Spleen (tissue), 11 donors: ENCODE measurements around the gene HOXA6. TPM values are rescaled to one million over a fixed set of nuclear protein-coding genes. Genes with fewer than 3 reads are reported as not detected.
A peak's percentile ranks its signal among the peaks of the same experiment; 100 is the strongest.

ENCODE experiments used
- DNase-seq: peaks from one replicate; pipeline ENCODE4 v3.0.0-alpha.2; 2020
- H3K27ac ChIP-seq, 8 donors: fragments of 200-600 bp; sonication (generic) in 7 of 8; 1 replicate in 4 of 8; 2 replicates in 4 of 8; pipeline versions ENCODE4 v1.5.0 to v1.8.0; 2016 to 2021; ENCODE audit warnings: inconsistent platforms in 4 of 8, mild to moderate bottlenecking in 4 of 8, moderate library complexity in 1 of 8
- H3K27me3 ChIP-seq, 7 donors: fragments of 200-600 bp; sonication (generic) in 6 of 7; replicated peaks in 1 of 7; 1 replicate in 4 of 7; 2 replicates in 3 of 7; pipeline versions ENCODE4 v1.5.0 to v1.8.0; 2016 to 2021; ENCODE audit warnings: inconsistent platforms in 3 of 7, mild to moderate bottlenecking in 1 of 7
- H3K36me3 ChIP-seq, 6 donors: fragments of 200-600 bp; sonication (generic) in 5 of 6; 1 replicate in 4 of 6; 2 replicates in 2 of 6; pipeline versions ENCODE4 v1.5.0 to v1.8.0; 2016 to 2021; ENCODE audit warnings: inconsistent platforms in 2 of 6
- H3K4me1 ChIP-seq, 6 donors: fragments of 200-600 bp; sonication (generic) in 5 of 6; 1 replicate in 3 of 6; 2 replicates in 3 of 6; pipeline versions ENCODE4 v1.5.0 to v1.8.0; 2016 to 2021; ENCODE audit warnings: inconsistent platforms in 3 of 6
- H3K4me3 ChIP-seq, 8 donors: fragments of 200-600 bp; sonication (generic) in 7 of 8; 1 replicate in 4 of 8; 2 replicates in 4 of 8; pipeline versions ENCODE4 v1.5.0 to v1.8.0; 2016 to 2021; ENCODE audit warnings: inconsistent platforms in 4 of 8, mild to moderate bottlenecking in 4 of 8, moderate library complexity in 2 of 8
- H3K9me3 ChIP-seq, 8 donors: fragments of 200-600 bp; sonication (generic) in 7 of 8; 1 replicate in 4 of 8; 2 replicates in 4 of 8; pipeline versions ENCODE4 v1.5.0 to v1.8.0; 2016 to 2021; ENCODE audit warnings: inconsistent platforms in 4 of 8
- POLR2A ChIP-seq, 3 donors: fragments of 450-650 bp; IDR thresholded peaks; one replicate each; pipeline ENCODE4 v1.5.1; 2017; ENCODE audit warnings: antibody characterized with exemption in 3 of 3, mild to moderate bottlenecking in 1 of 3
- POLR2AphosphoS5 ChIP-seq, 3 donors: sonication (generic); formaldehyde crosslinking; IDR thresholded peaks; one replicate each; pipeline ENCODE4 v1.5.1; 2017; ENCODE audit warnings: antibody characterized with exemption in 3 of 3
- WGBS, 5 donors: extraction: QIAGEN DNeasy Blood & Tissue Kit in 3 of 5; methylation state at CpG; one replicate each; pipeline versions ENCODE4 v1.1.5 to v1.1.7; 2013 to 2018; 5-methylcytosine and 5-hydroxymethylcytosine counted together
- intact Hi-C: fragments of 100-400 bp; cut with DNase I; formaldehyde crosslinking; loops from one replicate; pipeline ENCODE4 v1.15.0; 2023; ENCODE audit warnings: low total_unique reads
- polyA plus RNA-seq, 3 donors: library from polyadenylated mRNA; stranded (reverse); fragments of 200-250 nt; gene quantifications; one replicate each; pipeline ENCODE4 v1.2.1, GENCODE V29; 2013
- total RNA-seq, 7 donors: library from RNA; depleted of rRNA in 3 of 7; stranded (reverse); fragments of >200 nt in 3 of 7; fragmentation: NEBNext Ultra II Directional in 4 of 7; extraction: Animal tissue kit (Norgen Biotek cat#: 25700) in 4 of 7; gene quantifications; one replicate each; pipeline versions ENCODE4 v1.1.0 to v1.2.1, GENCODE V29; 2016 to 2021
- TF ChIP-seq, protein P1 (sequence below), 11 experiments: fragments of 200-600 bp in 7 of 11; fragments of 450-650 bp in 4 of 11; sonication (generic) in 4 of 11; IDR thresholded peaks in 8 of 11; conservative IDR thresholded peaks in 3 of 11; 1 replicate in 7 of 11; 2 replicates in 4 of 11; pipeline versions ENCODE4 v1.4.0 to v1.8.0; 2016 to 2021; ENCODE audit warnings: antibody characterized with exemption in 11 of 11, inconsistent platforms in 4 of 11, mild to moderate bottlenecking in 1 of 11
- donor health status: healthy with polysubstance abuse.
- donor health status: DM: no; HTN: no; CAD: no; lungs with moderate emphysema.
- donor health status: DM: no; HTN: no; CAD: no.
- donor health status: Bipolar disorder and iron deficiency.
- donor health status: healthy.
- donor health status: DM: no; HTN: no; CAD: no.
- donor health status: DM: yes; HTN: yes; CAD: no.

The HOXA6 gene
- total and polyA plus RNA-seq, 10 donors, result 0.26 to 2.0 (median 1.2) TPM; not detected in 2

DNA sequence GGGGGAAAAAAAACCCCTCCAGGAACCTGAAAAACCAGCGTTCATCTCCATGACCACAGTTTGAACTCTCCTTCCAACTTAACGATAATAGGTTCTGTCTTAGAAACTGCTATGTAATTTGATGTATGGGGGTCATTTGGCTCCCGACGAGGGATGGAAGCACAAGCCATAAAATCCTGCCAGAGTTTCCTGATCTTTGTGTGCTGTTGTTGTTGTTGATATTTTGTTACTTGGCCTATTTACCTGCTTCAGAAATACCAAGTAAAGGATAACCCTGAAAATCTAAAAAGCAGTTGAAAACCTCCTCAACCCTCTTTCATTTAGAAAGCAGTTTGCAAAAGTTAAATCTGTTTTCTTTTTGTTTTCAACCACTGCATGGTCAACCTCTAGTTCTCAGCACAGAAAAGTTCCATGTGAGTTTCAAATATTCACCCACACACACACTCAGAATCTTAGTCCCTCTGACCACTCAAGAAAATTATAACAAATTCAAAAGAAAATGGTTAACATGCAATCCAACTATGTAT lies 35.8 kb downstream of the HOXA6 start:
- Histone ChIP-seq H3K27me3 (no peaks in the 10 kb centered on the region), H3K27ac (peak overlapping the region in 5 of 8 donors; percentile 58 to 90 (median 87)), H3K4me3 (no peak overlapping the region), H3K36me3 (no peaks in the 10 kb centered on the region), H3K9me3 (no peaks in the 10 kb centered on the region), H3K4me1 (peaks cover 0 to 58% (median 24%) of the 10 kb centered on the region in 6 donors)
- DNase-seq, result no peak
- TF ChIP-seq POLR2A (IDR thresholded peaks at IDR 0.05), result no peak
- TF ChIP-seq, protein P1, sequence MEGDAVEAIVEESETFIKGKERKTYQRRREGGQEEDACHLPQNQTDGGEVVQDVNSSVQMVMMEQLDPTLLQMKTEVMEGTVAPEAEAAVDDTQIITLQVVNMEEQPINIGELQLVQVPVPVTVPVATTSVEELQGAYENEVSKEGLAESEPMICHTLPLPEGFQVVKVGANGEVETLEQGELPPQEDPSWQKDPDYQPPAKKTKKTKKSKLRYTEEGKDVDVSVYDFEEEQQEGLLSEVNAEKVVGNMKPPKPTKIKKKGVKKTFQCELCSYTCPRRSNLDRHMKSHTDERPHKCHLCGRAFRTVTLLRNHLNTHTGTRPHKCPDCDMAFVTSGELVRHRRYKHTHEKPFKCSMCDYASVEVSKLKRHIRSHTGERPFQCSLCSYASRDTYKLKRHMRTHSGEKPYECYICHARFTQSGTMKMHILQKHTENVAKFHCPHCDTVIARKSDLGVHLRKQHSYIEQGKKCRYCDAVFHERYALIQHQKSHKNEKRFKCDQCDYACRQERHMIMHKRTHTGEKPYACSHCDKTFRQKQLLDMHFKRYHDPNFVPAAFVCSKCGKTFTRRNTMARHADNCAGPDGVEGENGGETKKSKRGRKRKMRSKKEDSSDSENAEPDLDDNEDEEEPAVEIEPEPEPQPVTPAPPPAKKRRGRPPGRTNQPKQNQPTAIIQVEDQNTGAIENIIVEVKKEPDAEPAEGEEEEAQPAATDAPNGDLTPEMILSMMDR (IDR thresholded peaks at IDR 0.05 in 8 of 11, conservative IDR thresholded peaks at IDR 0.05 in 3 of 11), result no peak
- no peak for TF ChIP-seq POLR2AphosphoS5 (IDR thresholded peaks at IDR 0.05)
- intact Hi-C loops, result loop anchor here (10.0 kb wide), 1 partner anchor 357 kb away; no protein-coding TSS in a partner anchor
- WGBS, 5 donors, result 58 to 83% (median 74%) methylated on average over 4 of the region's 4 CpGs

DNA sequence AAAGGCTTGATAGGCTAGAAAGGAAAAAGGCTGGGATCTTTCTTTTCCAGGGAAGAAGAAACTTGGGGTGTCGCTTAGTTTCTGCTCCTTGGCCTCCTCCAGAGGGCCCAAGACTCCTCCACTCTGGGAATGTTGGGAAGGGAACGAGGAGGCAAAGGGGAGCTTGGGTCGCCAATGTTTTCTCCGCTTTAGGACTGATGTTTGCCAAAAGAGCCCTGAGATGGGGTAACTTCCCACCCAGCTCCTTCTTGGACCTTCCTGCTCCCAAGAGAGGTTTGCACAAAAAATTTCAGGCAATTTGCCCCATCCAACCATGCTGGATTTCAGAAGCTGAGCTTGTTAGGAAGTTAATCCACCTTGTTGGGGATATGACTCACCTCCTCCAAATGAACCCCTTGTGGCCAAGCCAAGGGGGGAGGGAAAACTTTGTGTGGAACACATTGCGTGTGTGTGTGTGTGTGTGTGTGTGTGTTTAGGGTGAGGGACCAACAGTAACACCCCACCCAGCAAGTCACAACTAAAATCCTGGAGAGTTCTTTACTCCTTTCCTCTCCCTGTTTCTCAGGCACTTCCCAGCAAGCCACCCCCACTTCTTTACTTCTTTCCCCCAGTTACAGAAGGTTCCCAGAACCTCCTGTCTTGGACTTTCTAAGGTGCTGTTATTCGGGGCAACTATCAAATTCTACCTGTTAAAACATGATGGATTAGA lies 36.4 kb downstream of the HOXA6 start:
- DNase-seq, result no peak
- WGBS, 5 donors, result 72 to 88% (median 78%) methylated on average over 6 of the region's 6 CpGs
- TF ChIP-seq POLR2AphosphoS5 (IDR thresholded peaks at IDR 0.05) (no peak), POLR2A (IDR thresholded peaks at IDR 0.05) (no peak)
- TF ChIP-seq, protein P1 (IDR thresholded peaks at IDR 0.05 in 8 of 11, conservative IDR thresholded peaks at IDR 0.05 in 3 of 11), result no peak

DNA sequence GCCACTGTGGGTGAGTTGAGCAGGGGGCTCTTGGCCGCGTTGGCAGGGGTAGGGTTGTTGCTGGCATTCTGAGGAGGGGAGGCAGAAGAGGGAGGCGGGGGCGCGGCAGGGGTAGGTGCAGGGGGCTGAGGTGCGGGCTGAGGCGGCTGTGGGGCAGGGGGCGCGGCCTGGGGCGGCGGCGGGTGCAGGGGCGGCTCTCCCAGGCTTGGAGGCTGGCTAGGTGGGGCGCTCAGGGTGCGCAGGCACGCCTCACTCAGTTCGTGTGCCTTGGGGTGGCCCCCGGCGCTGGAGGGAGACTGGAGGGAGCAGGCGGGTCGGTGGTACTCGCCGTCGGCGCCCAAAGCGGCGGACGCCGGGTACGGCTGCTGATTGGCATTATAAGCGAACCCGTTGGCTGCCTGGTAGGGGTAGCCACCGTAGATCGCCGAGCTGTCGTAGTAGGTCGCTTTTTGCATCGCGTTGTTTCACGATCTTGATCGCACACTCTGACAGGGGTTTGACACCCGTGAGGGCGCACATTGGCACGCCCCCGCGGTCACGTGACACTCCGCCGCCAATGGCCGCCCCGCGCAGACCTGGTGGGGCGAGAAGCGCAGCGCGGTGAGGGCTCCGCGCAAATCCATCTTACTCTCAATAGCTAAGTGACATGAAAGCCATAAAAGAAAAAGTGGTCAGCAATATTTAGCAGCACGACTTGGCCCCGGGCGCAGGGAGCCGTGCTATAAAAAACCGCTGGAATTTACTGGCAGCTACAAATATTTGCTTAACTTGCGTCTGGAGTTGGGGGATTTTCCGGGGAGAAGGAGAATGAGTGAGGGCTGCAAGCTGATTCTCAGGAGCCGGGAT lies 37.2 kb downstream of the HOXA6 start:
- H3K27me3 ChIP-seq, result peaks cover 0 to 12% (median 0%) of the 10 kb centered on the region in 7 donors
- TF ChIP-seq POLR2A (IDR thresholded peaks at IDR 0.05) (no peak), POLR2AphosphoS5 (IDR thresholded peaks at IDR 0.05) (peak in 2 of 3 donors; percentile 55 to 56)
- TF ChIP-seq, protein P1 (IDR thresholded peaks at IDR 0.05 in 8 of 11, conservative IDR thresholded peaks at IDR 0.05 in 3 of 11), result no peak
- H3K9me3 ChIP-seq, result no peaks in the 10 kb centered on the region

More for the DNA sequence above, 36.4 kb downstream of the HOXA6 start:
- intact Hi-C loops, result loop anchor here (10.0 kb wide), 1 partner anchor 356 kb away; no protein-coding TSS in a partner anchor
- Histone ChIP-seq H3K9me3 (no peaks in the 10 kb centered on the region), H3K4me1 (peaks cover 0 to 58% (median 23%) of the 10 kb centered on the region in 6 donors), H3K36me3 (no peaks in the 10 kb centered on the region), H3K4me3 (no peak overlapping the region), H3K27ac (peak overlapping the region in 7 of 8 donors; percentile 11 to 90 (median 86)), H3K27me3 (peaks cover 0 to 5% (median 0%) of the 10 kb centered on the region in 7 donors)

More for the DNA sequence above, 37.2 kb downstream of the HOXA6 start:
- intact Hi-C loops, result loop anchor here (10.0 kb wide), 1 partner anchor 356 kb away; no protein-coding TSS in a partner anchor
- peaks cover 0 to 64% (median 25%) of the 10 kb centered on the region in 6 donors for H3K4me1 ChIP-seq
- H3K4me3 ChIP-seq, result peak overlapping the region in 1 of 8 donors; percentile 5
- H3K36me3 ChIP-seq, result no peaks in the 10 kb centered on the region
- H3K27ac ChIP-seq, result peak overlapping the region in 7 of 8 donors; percentile 11 to 90 (median 63)
- 75 to 92% (median 86%) methylated on average over 66 of the region's 66 CpGs for WGBS, 5 donors
- DNase-seq, result no peak
